K562 (cell line): ENCODE measurements around the gene ASRGL1. TPM values are rescaled to one million over a fixed set of nuclear protein-coding genes. Genes with fewer than 3 reads are reported as not detected.

Experiments
- ATAC-seq: fragments of 200-7000 bp; cut with Tn5 transposase; 3 replicates; pipeline ENCODE4 v1.9.1; 2020; ENCODE audit warnings: moderate library complexity
- BruUV-seq: library from RNA; stranded (reverse); fragments of 400-500 nt; replicated peaks from 2 replicates; lab custom pipeline; 2021; lab: Mats Ljungman, UMichigan
- CTCF ChIA-PET: fragments of 300-600 bp; formaldehyde crosslinking; extraction: SDS; loops from one replicate; lab custom pipeline; 2021; ENCODE audit warnings: low intra/inter-chr PET ratio; lab: Yijun Ruan, JAX
- POLR2A ChIA-PET: fragments of 300-600, 350-650 bp; sonication (Branson Sonifier 250); formaldehyde crosslinking; extraction: SDS; loops from one replicate; lab custom pipeline; 2021; ENCODE audit warnings: antibody characterized with exemption, inconsistent platforms; lab: Yijun Ruan, JAX
- DNase-seq, 4 experiments: peaks; one replicate each; pipeline versions ENCODE4 v3.0.0 to v3.0.0-alpha.2; 2011 to 2018; ENCODE audit warnings: low spot score in 3 of 4, mixed read lengths in 3 of 4; ENCODE audit errors: extremely low read depth in 1 of 4
- FAIRE-seq: peaks from 2 replicates; lab custom pipeline; 2011; peaks lifted over from hg19 to GRCh38; lab: Jason Lieb, UNC
- H2AFZ ChIP-seq: 2 replicates; pipeline ENCODE4 v1.6.0; 2011; ENCODE audit warnings: low read depth, low read length, control low read depth, inconsistent platforms
- H3K27ac ChIP-seq: fragments of 200-600 bp; 3 replicates; pipeline ENCODE4 v1.8.0; 2011; ENCODE audit warnings: low read depth, mild to moderate bottlenecking, control low read depth, inconsistent platforms, low read length, moderate library complexity, mixed read lengths; ENCODE audit errors: extremely low read depth
- H3K27me3 ChIP-seq, 2 experiments: fragments of 300-600 bp in 1 of 2; 2 replicates in 1 of 2; 3 replicates in 1 of 2; pipeline versions ENCODE4 v1.6.0 to v1.8.0; 2011; ENCODE audit warnings: inconsistent platforms in 2 of 2, low read length in 2 of 2, mild to moderate bottlenecking in 1 of 2, mixed read lengths in 1 of 2, moderate library complexity in 1 of 2; ENCODE audit not compliant: control insufficient read depth in 2 of 2, insufficient read depth in 2 of 2
- H3K36me3 ChIP-seq: fragments of 300-600 bp; 3 replicates; pipeline ENCODE4 v1.8.0; 2011; ENCODE audit warnings: mild to moderate bottlenecking, low read length, inconsistent platforms; ENCODE audit not compliant: control insufficient read depth, insufficient read depth
- H3K4me1 ChIP-seq, 2 experiments: fragments of 200-600 bp in 1 of 2; replicated peaks in 1 of 2; 2 replicates in 1 of 2; 3 replicates in 1 of 2; pipeline versions ENCODE4 v1.5.1 to v1.8.0; 2011; ENCODE audit warnings: inconsistent platforms in 2 of 2, low read length in 2 of 2, mild to moderate bottlenecking in 1 of 2, mixed read lengths in 1 of 2, moderate library complexity in 1 of 2; ENCODE audit not compliant: control insufficient read depth in 2 of 2, insufficient read depth in 2 of 2
- H3K4me2 ChIP-seq: 2 replicates; pipeline ENCODE4 v1.6.1; 2011; ENCODE audit warnings: low read length, control low read depth, inconsistent platforms, mixed read lengths; ENCODE audit not compliant: insufficient read depth
- H3K4me3 ChIP-seq: fragments of 200-600 bp; sonication (generic), shearing (Covaris generic); 2 replicates; pipeline ENCODE4 v1.5.1; 2016; ENCODE audit warnings: control low read depth, inconsistent platforms
- H3K79me2 ChIP-seq: fragments of 200-600 bp; 3 replicates; pipeline ENCODE4 v1.8.0; 2011; ENCODE audit warnings: low read length, inconsistent platforms; ENCODE audit not compliant: control insufficient read depth, insufficient read depth
- H3K9ac ChIP-seq, 2 experiments: 2 replicates each; pipeline versions ENCODE4 v1.6.0 to v1.6.1; 2011; ENCODE audit warnings: low read depth in 2 of 2, low read length in 2 of 2, control low read depth in 1 of 2, inconsistent platforms in 1 of 2, mild to moderate bottlenecking in 1 of 2, mixed read lengths in 1 of 2; ENCODE audit not compliant: insufficient read depth in 1 of 2
- H3K9me1 ChIP-seq: one replicate; pipeline ENCODE4 v1.6.0; 2011; ENCODE audit warnings: inconsistent platforms, mild to moderate bottlenecking, low read length, moderate library complexity; ENCODE audit not compliant: control insufficient read depth, insufficient read depth
- H3K9me3 ChIP-seq: replicated peaks from 2 replicates; pipeline ENCODE4 v1.5.1; 2011; ENCODE audit warnings: low read depth, low read length, inconsistent platforms; ENCODE audit not compliant: control insufficient read depth, insufficient read depth
- H4K20me1 ChIP-seq: replicated peaks from 2 replicates; pipeline ENCODE4 v1.6.1; 2011; ENCODE audit warnings: low read length, inconsistent platforms, mixed read lengths; ENCODE audit not compliant: control insufficient read depth, insufficient read depth
- DEAF1 ChIP-seq: fragments of 450-650 bp; formaldehyde crosslinking; IDR thresholded peaks from 2 replicates; pipeline ENCODE4 v1.4.0; 2020; ENCODE audit warnings: mild to moderate bottlenecking, moderate library complexity
- ELF4 ChIP-seq: fragments of 450-650 bp; formaldehyde crosslinking; IDR thresholded peaks from 2 replicates; pipeline ENCODE4 v1.4.0; 2022; ENCODE audit warnings: missing genetic modification characterization
- JUND ChIP-seq, 2 experiments: IDR thresholded peaks; 2 replicates in 1 of 2; 3 replicates in 1 of 2; pipeline ENCODE4 v1.6.1; 2011; ENCODE audit warnings: borderline replicate concordance in 2 of 2, low read depth in 2 of 2, low read length in 2 of 2, improper control_type of control experiment in 1 of 2, missing biosample characterization in 1 of 2, missing genetic modification characterization in 1 of 2, missing genetic modification reagents in 1 of 2
- PBX2 ChIP-seq, 2 experiments: IDR thresholded peaks in 1 of 2; conservative IDR thresholded peaks in 1 of 2; 2 replicates each; pipeline ENCODE4 v1.6.1; 2016; ENCODE audit warnings: low read depth in 2 of 2, mild to moderate bottlenecking in 1 of 2, missing compliant biosample characterization in 1 of 2, missing genetic modification characterization in 1 of 2, moderate library complexity in 1 of 2
- TCF15 ChIP-seq: fragments of 250-450 bp; sonication (Bioruptor Pico); IDR thresholded peaks from 2 replicates; pipeline ENCODE4 v1.8.0; 2022; ENCODE audit warnings: moderate library complexity, mild to moderate bottlenecking, inconsistent platforms
- WGBS: fragments of 100-300 bp; shearing (Covaris generic); methylation state at CpG from one replicate; pipeline ENCODE4 v1.1.6; 2016; ENCODE audit warnings: low coverage, mixed read lengths; ENCODE audit not compliant: insufficient coverage; ENCODE audit errors: missing lambda C conversion rate; 5-methylcytosine and 5-hydroxymethylcytosine counted together
- in situ Hi-C: fragments of 300-500 bp; cut with MboI; formaldehyde crosslinking; loops from 4 replicates; pipeline ENCODE4 v1.15.0; 2018; ENCODE audit warnings: inconsistent platforms, mixed read lengths
- intact Hi-C: fragments of 100-400 bp; cut with micrococcal nuclease; formaldehyde crosslinking; loops from 2 replicates; pipeline ENCODE4 v1.14.2; 2022
- polyA plus RNA-seq, 8 experiments: library from polyadenylated mRNA; depleted of rRNA in 4 of 8; stranded (reverse) in 5 of 8; unstranded in 3 of 8; fragments of >200 nt; fragmentation: Nextera tagmentation in 2 of 8; fragmentation: Illumina TruSeq in 1 of 8; extraction: Ambion mirVana in 2 of 8; extraction: Trizol in 1 of 8; gene quantifications; 2 replicates each; pipeline versions ENCODE4 v1.2.1 to v1.2.3, GENCODE V29; 2011 to 2014; ENCODE audit warnings: inconsistent platforms in 1 of 8, missing spikeins in 1 of 8
- total RNA-seq, 7 experiments: library from RNA; depleted of rRNA in 6 of 7; stranded (reverse); fragments of >200 nt in 6 of 7; fragmentation: Illumina TruSeq in 2 of 7; extraction: Trizol in 2 of 7; gene quantifications; 2 replicates each; pipeline versions ENCODE4 v1.2.1 to v1.2.3, GENCODE V29; 2011 to 2021; ENCODE audit warnings: low replicate concordance in 1 of 7
- TF ChIP-seq, protein P1 (sequence below): fragments of 450-650 bp; IDR thresholded peaks from 2 replicates; pipeline ENCODE4 v1.6.1; 2016
- TF ChIP-seq, protein P2 (sequence below): fragments of 250-450 bp; sonication (Bioruptor Pico); IDR thresholded peaks from 2 replicates; pipeline ENCODE4 v1.5.0; 2020; ENCODE audit warnings: mild to moderate bottlenecking

Gene ASRGL1
- total and polyA plus RNA-seq, 9 of the 15 experiments (the other 6 are each of a cell fraction or from before 2014, with no cell fraction given), result 3.1 to 23.0 (median 11.2) TPM

- BruUV-seq, result no TSS peak
- ATAC-seq, result no peak
- Histone ChIP-seq H3K4me3 (no peak overlapping the region), H3K4me1 (peaks cover 0 to 2% of the 10 kb centered on the region in 2 experiments; a peak in 2 of 5 replicates), H3K79me2 (no peaks in the 10 kb centered on the region), H3K36me3 (peaks cover 13% of the 10 kb centered on the region; the same call in 1 of the 3 replicates), H3K27me3 (no peaks in the 10 kb centered on the region), H3K9me1 (no peaks in the 10 kb centered on the region), H3K27ac (no peak overlapping the region), H2AFZ (no peak overlapping the region), H3K9me3 (no peaks in the 10 kb centered on the region), H3K9ac (no peak overlapping the region), H3K4me2 (no peak overlapping the region), H4K20me1 (no peaks in the 10 kb centered on the region)
- in situ Hi-C loops (no loop called here), intact Hi-C loops (no loop called here)
- ChIA-PET POLR2A (no interaction called here), CTCF (no interaction called here)
- 82% methylated on average over 4 of the region's 7 CpGs for WGBS
- FAIRE-seq, result no peak
- DNase-seq, result no peak
- no peak for TF ChIP-seq JUND (IDR thresholded peaks at IDR 0.05; ENCODE audit: borderline replicate concordance, low read depth, low read length)
- no peak for TF ChIP-seq JUND (tag; IDR thresholded peaks at IDR 0.05; ENCODE audit: borderline replicate concordance, low read depth, low read length)
- TF ChIP-seq, protein P1, sequence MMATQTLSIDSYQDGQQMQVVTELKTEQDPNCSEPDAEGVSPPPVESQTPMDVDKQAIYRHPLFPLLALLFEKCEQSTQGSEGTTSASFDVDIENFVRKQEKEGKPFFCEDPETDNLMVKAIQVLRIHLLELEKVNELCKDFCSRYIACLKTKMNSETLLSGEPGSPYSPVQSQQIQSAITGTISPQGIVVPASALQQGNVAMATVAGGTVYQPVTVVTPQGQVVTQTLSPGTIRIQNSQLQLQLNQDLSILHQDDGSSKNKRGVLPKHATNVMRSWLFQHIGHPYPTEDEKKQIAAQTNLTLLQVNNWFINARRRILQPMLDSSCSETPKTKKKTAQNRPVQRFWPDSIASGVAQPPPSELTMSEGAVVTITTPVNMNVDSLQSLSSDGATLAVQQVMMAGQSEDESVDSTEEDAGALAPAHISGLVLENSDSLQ, result peak; percentile 24; the same call in 1 of the 2 replicates
- TF ChIP-seq, protein P2, sequence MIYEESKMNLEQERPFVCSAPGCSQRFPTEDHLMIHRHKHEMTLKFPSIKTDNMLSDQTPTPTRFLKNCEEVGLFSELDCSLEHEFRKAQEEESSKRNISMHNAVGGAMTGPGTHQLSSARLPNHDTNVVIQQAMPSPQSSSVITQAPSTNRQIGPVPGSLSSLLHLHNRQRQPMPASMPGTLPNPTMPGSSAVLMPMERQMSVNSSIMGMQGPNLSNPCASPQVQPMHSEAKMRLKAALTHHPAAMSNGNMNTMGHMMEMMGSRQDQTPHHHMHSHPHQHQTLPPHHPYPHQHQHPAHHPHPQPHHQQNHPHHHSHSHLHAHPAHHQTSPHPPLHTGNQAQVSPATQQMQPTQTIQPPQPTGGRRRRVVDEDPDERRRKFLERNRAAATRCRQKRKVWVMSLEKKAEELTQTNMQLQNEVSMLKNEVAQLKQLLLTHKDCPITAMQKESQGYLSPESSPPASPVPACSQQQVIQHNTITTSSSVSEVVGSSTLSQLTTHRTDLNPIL, result no peak
- TF ChIP-seq ELF4 (CRISPR knock-in tag), result no peak
- no peak for TF ChIP-seq PBX2 (CRISPR knock-in tag; IDR thresholded peaks at IDR 0.05; ENCODE audit: low read depth)
- TF ChIP-seq PBX2 (tag; conservative IDR thresholded peaks at IDR 0.05; ENCODE audit: low read depth), result peak; percentile 85
- no peak for TF ChIP-seq DEAF1 (CRISPR knock-in tag)
- no peak for TF ChIP-seq TCF15 (CRISPR knock-in tag)
Measured at GRCh38 chr11:62358273-62358672, 21.0 kb downstream of the ASRGL1 start.
